ENCODE data around the gene TRMT11. TPM values are rescaled to one million over a fixed set of nuclear protein-coding genes. Genes with fewer than 3 reads are reported as not detected.

Gene TRMT11
- total and polyA plus RNA-seq, 9 of the 15 experiments (the other 6 are each of a cell fraction or from before 2014, with no cell fraction given): 38.8 to 88.0 (median 59.8) TPM

DNA sequence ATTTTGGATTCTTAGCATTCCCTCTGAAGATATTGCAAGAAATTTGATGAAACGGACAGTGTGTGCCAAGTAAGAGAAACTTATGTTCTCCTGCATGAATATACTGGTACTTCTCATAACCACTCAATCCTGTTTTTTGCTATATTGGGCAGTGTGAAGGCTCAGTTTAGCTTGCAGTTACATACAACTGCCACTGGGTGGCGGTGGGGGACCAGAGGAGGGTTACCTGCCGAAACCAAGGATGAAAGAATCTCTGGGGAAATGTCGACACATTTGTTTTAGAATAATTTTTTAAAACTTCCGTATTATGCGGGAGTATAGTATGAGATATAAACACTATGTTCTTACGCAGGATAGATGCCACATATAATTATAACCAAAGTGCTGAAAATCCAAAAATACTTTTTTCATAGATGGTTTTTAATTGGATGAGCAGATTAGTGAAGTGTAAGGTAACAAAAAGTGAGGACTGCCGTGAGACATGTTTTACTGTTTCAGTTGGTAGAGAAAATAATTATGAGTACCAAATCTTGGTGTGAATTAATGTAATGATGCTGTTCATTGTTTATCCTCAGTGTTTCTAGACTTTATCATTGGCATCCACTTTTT lies 9.7 kb downstream of the TRMT11 start (continued):
- TF ChIP-seq MAFK (IDR thresholded peaks at IDR 0.05; ENCODE audit: low read length) (no peak), NR4A1 (CRISPR knock-in tag; IDR thresholded peaks at IDR 0.05) (no peak), NR4A1 (tag; IDR thresholded peaks at IDR 0.05) (no peak), TAF1 (IDR thresholded peaks at IDR 0.05; ENCODE audit: control insufficient read depth, extremely low read depth, insufficient read depth, low read length, severe bottlenecking) (no peak)

DNA sequence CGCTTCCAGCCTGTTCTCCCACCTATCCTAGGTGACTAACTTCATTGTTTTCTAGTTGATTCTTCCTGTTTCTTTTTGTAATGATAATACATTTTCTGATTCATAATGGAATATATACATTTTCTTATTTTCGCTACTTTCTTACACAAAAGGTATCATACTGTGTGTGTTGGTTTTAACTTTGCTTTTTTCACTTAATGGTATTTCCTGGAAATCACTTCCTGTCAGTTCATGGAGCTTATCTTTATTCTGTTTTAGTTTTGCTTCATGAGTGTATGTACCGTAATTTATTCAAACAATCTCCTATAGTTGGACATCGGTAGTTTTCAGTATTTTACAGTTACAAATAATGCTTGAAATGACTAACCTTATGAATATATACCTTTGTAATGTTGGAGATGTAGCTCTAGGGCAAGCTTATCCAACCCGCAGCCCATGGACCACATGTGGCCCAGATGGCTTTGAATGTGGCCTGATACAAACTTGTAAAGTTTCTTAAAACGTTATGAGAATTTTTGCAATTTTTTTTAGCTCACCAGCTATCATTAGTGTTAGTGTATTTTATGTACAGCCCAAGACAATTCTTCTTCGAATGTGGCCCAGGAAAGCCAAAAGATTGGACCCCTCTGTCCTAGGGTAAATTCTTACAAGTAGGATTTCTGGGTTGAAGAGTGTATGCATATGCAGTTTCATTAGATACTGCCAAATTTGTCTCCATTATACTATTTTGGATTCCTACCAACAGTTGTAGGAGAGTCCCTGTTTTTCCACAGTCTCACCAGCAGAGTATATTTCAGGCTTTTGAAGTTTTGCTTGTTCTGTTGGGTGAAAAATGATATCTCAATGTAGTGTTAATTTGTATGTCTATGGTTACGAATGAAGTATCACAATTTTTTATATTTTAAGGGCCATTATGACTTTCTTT lies 16.7 kb downstream of the TRMT11 start:
- H3K79me2 ChIP-seq (ENCODE audit: control insufficient read depth, insufficient read depth, low read length): peaks cover 17% of the 10 kb centered on the region; the same call in 2 of the 3 replicates
- FAIRE-seq: no peak
- intact Hi-C loops (cut with micrococcal nuclease) (no loop called here), in situ Hi-C loops (cut with MboI) (no loop called here)
- DNase-seq (ENCODE audit: extremely low read depth in 1 of 4, low spot score in 3 of 4): no peak
- no peak overlapping the region for H3K27ac ChIP-seq (ENCODE audit: extremely low read depth, low read depth, low read length)
- WGBS (ENCODE audit: insufficient coverage, low coverage, missing lambda C conversion rate): 77% methylated on average over 8 of the region's 8 CpGs
- H4K20me1 ChIP-seq (replicated peaks; ENCODE audit: control insufficient read depth, insufficient read depth, low read length): no peaks in the 10 kb centered on the region
- no peak overlapping the region for H3K9ac ChIP-seq (ENCODE audit: insufficient read depth in 1 of 2, low read depth in 2 of 2, low read length in 2 of 2)
- H3K36me3 ChIP-seq (ENCODE audit: control insufficient read depth, insufficient read depth, low read length): peaks cover 93% of the 10 kb centered on the region
- H3K4me3 ChIP-seq: no peak overlapping the region
- ChIA-PET CTCF (ENCODE audit: low intra/inter-chr PET ratio) (no interaction called here), POLR2A (interaction anchor here (1.0 kb wide), 1 partner anchor 17 kb away, joined by 3 read pairs; the partner anchor contains the start of gene TRMT11)
- H3K27me3 ChIP-seq (ENCODE audit: control insufficient read depth in 2 of 2, insufficient read depth in 2 of 2, low read length in 2 of 2): no peaks in the 10 kb centered on the region
- peak; percentile 37; the same call in 2 of the 3 replicates for ATAC-seq
- H3K9me3 ChIP-seq (replicated peaks; ENCODE audit: control insufficient read depth, insufficient read depth, low read depth, low read length): no peaks in the 10 kb centered on the region
- H3K4me1 ChIP-seq (replicated peaks in 1 of 2; ENCODE audit: control insufficient read depth in 2 of 2, insufficient read depth in 2 of 2, low read length in 2 of 2): no peaks in the 10 kb centered on the region
- TF ChIP-seq PCBP1 (IDR thresholded peaks at IDR 0.05; ENCODE audit: low read depth, low read length, poor library complexity, severe bottlenecking) (no peak), SAFB2 (IDR thresholded peaks at IDR 0.05; ENCODE audit: borderline replicate concordance, low read depth, low read length, severe bottlenecking) (no peak), HMGN3 (IDR thresholded peaks at IDR 0.05; ENCODE audit: borderline replicate concordance, extremely low read depth, insufficient read length, low read depth, low read length) (no peak)
- TF ChIP-seq, protein P1, sequence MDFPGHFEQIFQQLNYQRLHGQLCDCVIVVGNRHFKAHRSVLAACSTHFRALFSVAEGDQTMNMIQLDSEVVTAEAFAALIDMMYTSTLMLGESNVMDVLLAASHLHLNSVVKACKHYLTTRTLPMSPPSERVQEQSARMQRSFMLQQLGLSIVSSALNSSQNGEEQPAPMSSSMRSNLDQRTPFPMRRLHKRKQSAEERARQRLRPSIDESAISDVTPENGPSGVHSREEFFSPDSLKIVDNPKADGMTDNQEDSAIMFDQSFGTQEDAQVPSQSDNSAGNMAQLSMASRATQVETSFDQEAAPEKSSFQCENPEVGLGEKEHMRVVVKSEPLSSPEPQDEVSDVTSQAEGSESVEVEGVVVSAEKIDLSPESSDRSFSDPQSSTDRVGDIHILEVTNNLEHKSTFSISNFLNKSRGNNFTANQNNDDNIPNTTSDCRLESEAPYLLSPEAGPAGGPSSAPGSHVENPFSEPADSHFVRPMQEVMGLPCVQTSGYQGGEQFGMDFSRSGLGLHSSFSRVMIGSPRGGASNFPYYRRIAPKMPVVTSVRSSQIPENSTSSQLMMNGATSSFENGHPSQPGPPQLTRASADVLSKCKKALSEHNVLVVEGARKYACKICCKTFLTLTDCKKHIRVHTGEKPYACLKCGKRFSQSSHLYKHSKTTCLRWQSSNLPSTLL (IDR thresholded peaks at IDR 0.05): no peak
- no peak overlapping the region for H2AFZ ChIP-seq (ENCODE audit: low read depth, low read length)
- no TSS peak for BruUV-seq (replicated peaks)
- no peak overlapping the region for H3K4me2 ChIP-seq (ENCODE audit: insufficient read depth, low read length)
- H3K9me1 ChIP-seq (ENCODE audit: control insufficient read depth, insufficient read depth, low read length): no peaks in the 10 kb centered on the region

All from K562 (cell line).